GM21526 (cell line): ENCODE results near the gene RHBDL2.
"Not testable (repeated sequence)": the region's sequence is repeated elsewhere in the genome, so short reads cannot be mapped to it uniquely, and the experiment has no call there.

ENCODE experiments used
- ATAC-seq: cut with Tn5 transposase; IDR thresholded peaks from one replicate; pipeline ENCODE4 v1.9.1; 2021; ENCODE audit warnings: moderate library complexity; ENCODE audit not compliant: unreplicated experiment, low FRiP score

RHBDL2 gene, protein sequence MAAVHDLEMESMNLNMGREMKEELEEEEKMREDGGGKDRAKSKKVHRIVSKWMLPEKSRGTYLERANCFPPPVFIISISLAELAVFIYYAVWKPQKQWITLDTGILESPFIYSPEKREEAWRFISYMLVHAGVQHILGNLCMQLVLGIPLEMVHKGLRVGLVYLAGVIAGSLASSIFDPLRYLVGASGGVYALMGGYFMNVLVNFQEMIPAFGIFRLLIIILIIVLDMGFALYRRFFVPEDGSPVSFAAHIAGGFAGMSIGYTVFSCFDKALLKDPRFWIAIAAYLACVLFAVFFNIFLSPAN

DNA sequence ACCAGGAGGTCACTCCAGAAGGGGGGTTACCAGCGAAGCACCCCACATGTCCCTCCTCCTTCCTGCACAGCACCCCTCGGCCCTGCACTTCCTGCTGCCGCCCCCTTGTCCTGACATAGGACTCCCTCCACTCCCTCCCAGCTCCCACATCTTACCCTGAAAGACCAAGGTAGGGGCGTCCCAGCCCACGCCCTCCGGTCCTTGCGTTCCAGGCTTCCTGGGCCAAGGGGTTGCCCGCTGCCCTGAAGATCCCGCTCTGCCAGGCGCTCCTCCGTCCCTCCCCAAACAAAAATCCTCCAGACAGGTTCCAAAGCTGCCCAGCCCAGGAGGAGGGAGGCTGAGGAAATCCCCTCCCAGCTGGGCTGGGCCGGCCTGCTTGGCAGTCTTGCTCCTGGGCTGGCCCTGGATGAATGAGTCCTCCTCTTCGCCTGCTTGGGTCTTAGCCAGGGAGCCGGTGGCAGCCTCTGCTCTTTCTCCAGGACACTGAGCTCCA is at the start of gene RHBDL2:
Gene RHBDL2 (minus strand): TSS at position 304 of the 493 bp plus-strand sequence. CDS start 22,618 bp downstream, outside the sequence.
- ATAC-seq, result no peak

DNA sequence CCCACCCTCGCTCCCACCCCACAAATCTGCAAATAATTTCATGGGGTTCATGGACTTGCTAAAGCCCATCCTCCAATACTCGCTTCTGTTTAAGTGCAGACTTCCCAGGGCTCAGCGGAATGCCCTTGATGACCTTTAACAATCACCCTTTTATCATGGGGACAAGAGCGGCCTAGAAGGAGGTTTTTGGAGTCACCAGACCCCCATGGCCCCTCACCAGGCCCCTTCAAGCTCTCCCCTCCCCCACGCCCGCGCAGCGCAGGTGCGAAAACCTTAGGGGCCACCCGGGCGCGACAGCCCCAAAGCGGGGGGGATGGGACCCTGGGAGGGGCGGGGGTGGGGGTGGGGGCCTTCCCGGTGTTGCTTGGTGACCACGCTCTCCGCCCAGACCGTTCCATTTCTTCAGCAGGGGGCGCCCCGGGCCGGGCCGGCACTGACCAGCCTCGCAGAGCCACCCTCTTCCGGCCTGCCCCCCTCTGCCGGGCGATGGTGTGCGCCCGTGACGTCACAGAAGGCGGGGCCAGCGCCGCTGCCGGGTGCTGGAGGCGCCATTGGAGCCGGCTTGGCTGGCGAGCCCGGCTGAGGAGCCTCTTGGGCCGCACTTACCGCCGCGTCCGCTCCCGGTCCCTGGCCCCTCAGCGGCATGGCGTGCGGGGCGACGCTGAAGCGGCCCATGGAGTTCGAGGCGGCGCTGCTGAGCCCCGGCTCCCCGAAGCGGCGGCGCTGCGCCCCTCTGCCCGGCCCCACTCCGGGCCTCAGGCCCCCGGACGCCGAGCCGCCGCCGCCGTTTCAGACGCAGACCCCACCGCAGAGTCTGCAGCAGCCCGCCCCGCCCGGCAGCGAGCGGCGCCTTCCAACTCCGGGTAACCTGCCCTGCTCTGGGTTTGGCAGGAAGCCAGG is 49.4 kb upstream of the RHBDL2 start, which contains the start of gene AKIRIN1:
Gene AKIRIN1 (plus strand): TSS at position 539 of the 900 bp plus-strand sequence. CDS start 105 bp downstream, at position 644.
- peak; percentile 92 for ATAC-seq

DNA sequence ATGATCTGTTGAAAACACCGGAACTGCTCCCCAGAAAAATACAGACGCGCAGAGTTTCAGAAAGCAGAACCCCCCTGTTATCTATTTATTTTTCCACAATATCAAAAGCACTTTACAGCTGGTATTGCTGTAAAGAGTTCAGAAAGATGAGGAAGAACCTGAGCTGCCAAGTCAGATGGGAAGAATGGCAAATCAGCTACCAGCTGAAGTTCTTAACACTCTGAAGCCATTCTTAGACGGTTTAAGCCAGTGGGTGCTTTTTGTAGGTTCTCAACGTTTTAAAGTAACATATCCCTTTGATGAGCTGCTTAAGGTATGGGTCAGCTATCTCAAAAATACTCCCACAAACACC is 48.7 kb upstream of the RHBDL2 start:
- no peak for ATAC-seq

DNA sequence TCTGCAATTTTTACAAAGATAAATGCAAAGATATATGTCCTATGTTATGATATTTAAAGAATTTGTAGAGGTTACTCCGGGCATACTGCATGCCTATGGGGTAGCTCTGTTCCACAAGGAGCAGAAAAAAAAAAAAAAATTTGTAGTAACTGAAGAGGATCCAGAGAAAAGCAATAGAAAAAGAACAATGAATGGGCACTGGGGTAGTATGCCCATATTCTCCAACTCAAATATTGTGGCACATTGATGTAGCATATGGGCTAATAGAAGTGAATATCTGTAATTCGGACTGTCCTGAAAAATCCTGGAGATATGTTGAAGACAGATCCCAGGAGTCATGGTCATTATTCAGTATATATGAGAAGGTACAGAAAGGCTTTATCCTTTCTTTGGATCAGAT is 48.3 kb upstream of the RHBDL2 start:
- no peak for ATAC-seq

DNA sequence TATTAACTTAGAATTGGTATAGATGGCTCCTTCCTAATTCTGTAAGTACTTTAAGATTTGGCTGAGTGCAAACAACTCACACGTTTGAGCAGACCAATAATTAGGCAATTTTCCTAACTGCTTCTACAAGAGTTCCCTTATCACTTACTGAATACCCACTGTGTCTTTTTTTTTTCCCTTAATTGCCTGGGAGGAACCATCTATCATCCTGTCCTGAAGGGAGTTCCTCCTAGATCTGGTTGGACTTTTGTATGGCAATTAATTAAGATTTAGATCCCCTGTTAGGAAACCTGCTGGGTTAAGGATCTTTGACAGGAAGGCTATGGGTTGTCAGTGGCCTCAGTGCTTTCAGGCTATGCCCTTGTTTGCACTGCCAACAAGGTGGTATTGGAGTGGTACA is 37.8 kb upstream of the RHBDL2 start:
- not testable (repeated sequence) for ATAC-seq

DNA sequence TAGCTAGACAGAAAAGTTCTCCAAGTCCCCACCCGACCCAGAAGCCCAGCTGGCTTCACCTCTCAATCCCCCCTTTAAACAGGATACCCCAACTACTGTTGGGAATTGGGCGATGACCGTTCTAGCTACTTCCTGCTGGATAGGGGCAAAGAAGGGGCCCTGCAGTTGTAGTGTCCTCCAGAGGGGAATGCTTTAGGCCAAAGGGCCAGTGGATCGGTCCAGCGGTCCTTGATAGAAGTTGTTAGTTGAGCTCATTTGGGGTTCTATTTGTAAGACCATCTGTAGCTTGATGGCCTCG is 36.6 kb upstream of the RHBDL2 start:
- not testable (repeated sequence) for ATAC-seq

DNA sequence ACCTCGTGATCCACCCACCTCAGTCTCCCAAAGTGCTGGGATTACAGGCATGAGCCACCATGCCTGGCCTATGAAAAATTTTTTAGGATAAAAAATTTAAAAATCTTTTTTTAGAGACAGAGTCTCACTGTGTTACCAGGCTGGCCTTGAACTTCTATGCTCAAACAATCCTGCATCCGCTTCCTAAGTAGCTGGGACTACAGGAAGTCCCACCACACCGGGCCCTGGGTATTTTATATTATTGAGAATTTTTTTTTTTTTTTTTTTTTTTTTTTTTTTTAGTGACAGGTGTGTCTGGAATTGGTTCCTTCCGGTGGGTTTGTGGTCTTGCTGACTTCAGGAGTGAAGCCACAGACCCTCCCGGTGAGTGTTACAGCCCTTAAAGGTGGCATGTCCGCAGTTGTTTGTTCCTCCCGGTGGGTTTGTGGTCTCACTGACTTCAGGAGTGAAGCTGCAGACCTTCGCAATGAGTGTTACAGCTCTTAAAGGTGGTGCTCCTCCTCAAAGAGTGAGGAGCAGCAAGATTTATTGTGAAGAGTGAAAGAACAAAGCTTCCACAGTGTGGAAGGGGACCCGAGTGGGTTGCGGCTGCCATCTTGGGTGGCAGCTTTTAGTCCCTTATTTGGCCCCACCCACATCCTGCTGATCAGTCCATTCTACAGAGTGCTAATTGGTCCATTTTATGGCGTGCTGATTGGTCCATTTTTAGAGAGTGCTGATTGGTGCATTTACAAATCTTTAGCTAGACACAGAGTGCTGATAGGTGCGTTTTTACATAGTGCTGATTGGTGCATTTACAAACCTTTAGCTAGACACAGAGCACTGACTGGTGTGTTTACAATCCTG is 36.0 kb upstream of the RHBDL2 start:
- ATAC-seq, result not testable (repeated sequence)

DNA sequence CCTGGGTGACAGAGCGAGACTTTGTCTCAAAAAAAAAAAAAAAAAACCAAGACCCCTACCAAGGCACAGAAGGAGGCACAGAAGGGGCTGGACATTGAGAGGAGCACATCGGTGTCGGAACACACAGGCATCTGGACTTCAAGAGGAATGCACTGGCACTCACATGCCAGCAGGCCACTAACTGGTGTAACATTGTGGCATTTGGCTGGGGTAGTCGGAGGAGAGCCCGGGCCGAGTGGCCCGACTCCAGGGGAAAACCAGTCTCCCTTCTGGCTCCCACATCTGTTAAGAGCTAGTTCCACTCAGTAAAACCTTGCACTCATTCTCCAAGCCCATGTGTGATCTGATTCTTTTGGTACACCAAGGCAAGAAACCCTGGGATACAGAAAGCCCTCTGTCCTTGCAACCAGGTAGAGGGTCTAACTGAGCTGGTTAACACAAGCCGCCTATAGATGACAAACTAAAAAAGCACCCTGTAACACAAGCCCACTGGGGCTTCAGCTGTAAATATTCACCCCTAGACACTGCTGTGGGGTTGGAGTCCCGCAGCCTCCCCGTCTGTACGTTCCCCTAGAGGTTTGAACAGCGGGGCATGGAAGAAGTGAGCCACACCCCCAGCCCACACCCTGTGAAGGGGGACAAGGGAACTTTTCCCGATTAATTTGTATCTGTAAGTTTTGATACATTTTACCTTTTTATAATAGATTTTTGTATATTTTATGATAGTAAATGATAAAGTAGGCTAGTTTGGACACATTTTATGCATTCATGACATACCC is 32.2 kb upstream of the RHBDL2 start:
- ATAC-seq, result no peak

DNA sequence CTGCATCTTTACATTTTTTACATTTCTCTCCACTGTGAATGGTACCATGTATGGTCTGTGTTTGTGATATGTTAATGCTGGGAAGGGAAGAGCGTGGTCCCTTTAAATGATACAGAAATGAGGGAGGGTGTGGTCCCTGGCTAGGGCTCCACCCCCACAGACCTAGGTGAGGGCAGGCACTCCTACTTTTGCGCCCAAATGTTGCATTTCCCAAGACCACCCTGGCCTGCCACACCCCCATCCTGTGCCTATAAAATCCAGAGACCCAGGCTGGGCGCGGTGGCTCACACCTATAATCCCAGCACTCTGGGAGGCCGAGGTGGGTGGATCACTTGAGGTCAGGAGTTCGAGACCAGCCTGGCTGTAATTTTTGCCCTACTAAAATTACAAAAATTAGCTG is 31.5 kb upstream of the RHBDL2 start:
- not testable (repeated sequence) for ATAC-seq

DNA sequence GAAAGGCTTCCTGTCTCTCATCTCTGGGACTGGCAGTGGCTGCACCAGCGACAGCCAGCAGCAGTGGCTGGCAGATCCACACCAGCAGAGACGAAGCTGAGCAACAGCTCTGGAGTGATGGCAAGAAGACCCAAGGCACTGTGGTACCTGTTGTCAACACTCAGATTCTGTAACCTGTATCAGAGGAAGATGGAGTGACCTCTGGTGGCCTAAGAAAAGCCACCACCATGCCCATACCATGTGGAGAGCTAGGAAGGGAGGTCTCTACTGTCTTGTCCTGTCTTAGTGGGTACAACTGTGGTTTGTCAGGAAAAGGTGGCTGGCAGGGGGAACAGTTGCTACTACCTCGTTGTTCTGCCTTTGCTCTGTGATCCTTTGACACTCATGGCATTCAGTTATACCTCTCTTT is 22.5 kb upstream of the RHBDL2 start:
- ATAC-seq, result no peak

DNA sequence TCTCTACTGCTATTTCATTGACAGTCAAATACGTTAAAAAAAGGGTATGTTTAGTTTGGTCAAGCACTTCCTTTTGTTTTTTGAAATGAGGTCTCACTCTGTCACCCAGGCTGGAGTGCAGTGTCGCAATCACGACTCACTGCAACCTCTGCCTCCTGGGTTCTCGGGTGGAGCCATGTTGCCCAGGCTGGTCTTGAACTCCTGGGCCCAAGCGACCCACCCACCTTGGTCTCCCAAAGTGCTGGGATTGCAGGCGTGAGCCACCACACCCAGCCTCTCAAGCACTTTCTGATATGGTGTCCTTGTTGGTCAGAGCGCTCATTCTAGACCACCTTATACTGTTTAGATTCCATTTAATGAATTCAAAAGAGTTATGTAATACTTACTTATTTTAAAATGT is 20.9 kb upstream of the RHBDL2 start:
- ATAC-seq, result no peak

DNA sequence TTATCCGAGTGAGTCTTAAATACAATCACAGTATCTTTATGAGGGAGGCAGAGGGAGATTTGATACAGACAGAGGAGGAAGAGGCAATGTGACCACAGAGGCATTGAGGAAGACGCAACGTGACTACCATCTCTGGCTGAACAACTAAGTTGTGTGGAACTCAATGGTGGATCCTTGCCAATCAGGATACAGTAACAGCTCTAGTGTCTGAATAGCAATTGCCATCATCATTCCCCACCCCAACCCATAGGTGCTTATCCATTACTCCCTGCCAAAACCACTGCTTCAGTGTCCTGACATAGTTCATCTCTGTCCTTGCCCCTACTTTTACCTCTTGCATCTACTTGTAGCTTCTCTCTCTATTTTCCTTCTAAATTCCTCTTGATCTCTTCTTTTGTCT is 20.5 kb upstream of the RHBDL2 start:
- no peak for ATAC-seq

DNA sequence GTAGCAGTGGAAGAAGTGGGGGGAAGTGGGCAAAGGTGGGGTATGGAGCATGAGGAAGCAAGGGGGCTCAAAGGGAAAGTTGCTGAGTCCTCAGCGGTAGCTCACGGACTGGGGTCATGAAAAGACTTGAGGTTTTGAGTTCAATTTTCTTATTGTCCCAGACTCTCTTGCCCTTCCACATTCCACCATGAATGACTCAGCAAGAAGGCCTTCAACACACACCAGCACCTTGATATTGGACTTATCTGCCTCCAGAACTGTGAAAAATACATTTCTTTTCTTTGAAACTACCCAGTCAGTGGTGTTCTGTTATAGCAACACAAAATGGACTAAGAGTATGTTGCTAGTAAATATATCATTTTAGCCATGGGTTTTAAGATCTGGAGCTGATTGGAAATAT is 17.3 kb upstream of the RHBDL2 start:
- ATAC-seq, result no peak

DNA sequence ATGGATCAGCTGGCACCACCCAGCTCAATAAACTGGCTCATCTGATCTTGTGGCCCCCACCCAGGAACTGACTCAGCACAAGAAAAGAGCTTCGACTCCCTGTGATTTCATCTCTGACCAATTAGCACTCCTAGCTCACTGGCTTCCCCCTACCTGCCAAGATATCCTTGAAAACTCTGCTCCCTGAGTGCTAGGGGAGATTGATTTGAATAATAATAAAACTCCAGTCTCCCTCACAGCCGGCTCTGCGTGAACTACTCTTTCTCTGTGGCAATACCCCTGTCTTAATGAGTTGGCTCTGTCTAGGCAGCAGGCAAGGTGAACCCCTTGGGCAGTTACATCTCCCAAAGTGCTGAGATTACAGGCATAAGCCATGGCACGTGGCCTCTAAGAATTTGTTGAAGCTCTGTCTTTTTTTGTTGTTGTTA is 11.8 kb upstream of the RHBDL2 start:
- no peak for ATAC-seq

DNA sequence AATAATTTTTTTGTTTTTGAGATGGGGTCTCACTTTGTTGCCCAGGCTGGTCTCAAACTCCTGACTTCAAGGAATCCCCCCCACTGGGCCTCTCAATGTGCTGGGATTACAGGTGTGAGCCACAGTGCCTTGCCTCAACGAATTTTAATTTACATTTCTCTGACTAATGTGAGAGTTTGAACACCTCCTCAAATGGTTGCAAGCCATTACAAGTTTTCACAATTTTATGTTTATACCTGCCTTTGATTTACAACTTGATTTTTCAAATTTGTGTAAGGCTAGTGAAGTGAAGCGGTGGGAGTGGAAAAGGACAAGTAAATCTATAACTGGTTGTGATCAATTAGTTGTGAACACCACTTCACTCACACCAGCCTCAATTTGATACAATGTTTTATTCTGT is 8.9 kb upstream of the RHBDL2 start:
- no peak for ATAC-seq

DNA sequence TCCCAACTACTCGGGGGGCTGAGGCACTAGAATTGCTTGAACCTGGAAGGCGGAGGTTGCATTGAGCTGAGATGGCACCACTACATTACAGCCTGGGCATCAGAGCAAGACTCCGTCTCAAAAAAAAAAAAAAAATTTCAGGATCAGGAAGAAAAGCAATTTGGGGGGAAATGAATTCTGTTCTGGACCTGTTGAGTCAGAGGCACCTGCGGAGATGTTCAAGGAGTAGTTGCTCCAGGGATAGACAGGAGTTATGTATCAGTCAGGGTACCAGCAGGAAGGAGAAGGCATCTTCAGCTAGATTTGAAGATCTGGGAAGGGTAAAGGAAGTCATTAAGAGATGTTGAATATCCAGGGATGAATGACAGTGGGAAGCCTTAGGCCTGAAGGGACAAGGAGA is 2.9 kb upstream of the RHBDL2 start:
- ATAC-seq, result no peak

DNA sequence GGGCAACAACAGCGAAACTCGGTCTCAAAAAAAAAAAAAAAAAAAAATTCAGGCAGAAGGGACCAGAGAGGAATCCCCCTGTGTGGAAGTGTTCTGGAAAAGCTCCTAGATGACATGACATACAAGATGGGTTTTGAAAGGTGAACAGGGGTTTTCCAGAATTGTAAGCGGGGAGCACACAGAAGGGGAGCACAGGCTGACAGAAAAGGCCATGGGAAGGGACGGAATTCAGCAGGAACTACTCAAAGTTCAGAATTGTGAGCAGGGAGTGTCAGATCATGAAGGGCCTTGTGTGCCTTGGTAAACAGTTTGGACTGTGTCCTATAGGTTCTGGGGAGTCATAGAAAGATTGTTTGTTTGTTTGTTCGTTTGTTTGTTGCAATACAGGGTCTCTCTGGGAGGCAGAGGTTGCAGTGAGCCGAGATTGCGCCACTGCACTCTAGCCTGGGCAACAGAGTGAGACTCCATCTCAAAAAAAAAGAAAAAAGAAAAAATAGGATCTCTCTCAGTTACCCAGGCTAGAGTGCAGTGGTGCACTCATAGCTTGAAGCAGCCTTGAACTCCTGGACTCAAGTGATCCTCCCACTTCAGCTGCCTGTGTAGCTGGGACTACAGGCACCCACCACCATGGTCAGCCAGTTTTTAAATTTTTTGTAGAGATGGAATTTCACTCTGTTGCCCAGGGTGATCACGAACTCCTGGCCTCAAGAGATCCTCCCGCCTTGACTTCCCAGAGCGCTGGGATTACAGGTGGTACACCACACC is 1.2 kb upstream of the RHBDL2 start:
- ATAC-seq, result no peak

DNA sequence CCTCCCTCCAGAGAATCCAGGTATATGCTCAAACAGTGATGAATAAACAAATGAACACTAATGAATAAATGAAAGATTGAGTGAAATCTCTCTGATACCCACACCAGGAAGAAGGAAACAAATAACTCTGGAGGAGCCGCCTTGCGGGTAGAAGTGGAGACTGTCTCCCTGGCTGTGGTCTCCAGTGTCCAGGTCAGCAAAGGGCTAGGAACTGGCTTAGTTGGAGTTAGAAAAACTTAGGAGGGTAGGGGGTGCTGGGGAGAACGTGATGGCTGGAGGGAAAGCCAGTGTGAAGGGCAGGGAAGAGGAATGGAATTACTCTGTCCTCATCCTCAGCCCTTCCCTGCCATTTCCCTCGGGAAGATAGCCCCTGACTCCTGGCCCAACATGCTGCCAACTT is 537 bp downstream of the RHBDL2 start:
- no peak for ATAC-seq

DNA sequence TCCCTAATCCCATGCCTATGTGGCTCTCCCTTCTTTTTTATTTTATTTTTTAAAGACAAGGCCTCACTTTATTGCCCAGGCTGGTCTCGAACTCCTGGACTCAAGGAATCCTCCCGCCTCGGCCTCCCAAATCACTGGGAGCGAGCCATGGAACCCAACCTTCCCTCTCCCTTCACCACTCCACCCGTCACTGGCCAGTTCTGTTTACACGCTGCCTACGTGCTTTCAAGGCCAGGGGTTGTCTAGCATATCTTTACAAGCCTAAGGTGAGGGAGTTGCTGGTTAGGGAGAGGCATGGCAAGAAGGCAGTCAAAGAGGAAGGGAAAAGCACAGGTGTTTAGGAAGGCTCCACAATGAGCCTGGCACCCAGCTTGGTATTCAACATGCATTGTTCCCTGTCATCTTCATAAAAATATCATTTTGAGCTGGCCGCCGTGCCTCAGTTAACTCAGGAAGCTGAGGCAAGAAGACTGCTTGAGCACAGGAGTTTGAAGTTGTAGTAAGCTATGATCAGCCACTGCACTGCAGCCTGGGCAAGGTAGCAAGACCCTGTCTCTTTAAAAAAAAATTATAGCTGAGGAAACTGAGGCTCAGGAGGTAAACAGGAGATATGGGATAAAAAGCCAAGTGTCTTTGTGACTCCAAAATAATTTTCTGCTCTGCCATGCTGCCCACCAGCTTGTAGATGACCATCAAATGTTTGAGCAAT is 1.1 kb downstream of the RHBDL2 start:
- no peak for ATAC-seq
